Esophagus muscularis mucosa (tissue), 3 donors: ENCODE data around the gene RNF19B.

Experiments used
- CTCF ChIP-seq, 3 experiments: fragments of 200-600 bp in 2 of 3; fragments of 450-650 bp in 1 of 3; sonication (generic) in 2 of 3; IDR thresholded peaks; one replicate each; pipeline ENCODE4 v1.5.1; 2017 to 2019; ENCODE audit warnings: antibody characterized with exemption in 3 of 3, mild to moderate bottlenecking in 2 of 3, moderate library complexity in 1 of 3
- POLR2A ChIP-seq: fragments of 450-650 bp; IDR thresholded peaks from one replicate; pipeline ENCODE4 v1.6.1; 2017; ENCODE audit warnings: antibody characterized with exemption, moderate library complexity, mild to moderate bottlenecking, low read depth

DNA sequence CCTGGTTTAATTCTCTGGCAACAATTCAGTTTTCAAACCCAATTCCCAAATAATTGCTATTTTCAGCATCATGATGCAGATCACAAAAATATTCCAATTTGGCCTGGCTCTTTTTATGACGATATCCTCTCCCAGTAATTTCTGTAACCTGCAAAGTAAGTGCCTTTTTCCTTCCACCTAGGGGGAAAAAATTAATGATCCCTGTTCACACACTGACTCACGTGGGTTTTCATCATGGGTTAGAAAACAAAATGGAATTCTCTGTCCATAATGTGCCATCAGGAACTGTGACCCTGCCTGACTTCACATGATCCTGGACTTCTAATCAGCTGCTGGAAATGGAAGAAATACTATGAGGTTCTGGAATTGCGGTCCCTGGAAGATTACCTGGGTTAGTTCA is 47.6 kb upstream of the RNF19B start:
- no peak for TF ChIP-seq CTCF (IDR thresholded peaks at IDR 0.05)
- TF ChIP-seq POLR2A: no peak
